H1 (cell line): Measurements from ENCODE around the gene RASA1. TPM values are rescaled to one million over a fixed set of nuclear protein-coding genes. Genes with fewer than 3 reads are reported as not detected.

Source experiments
- CTCF ChIA-PET: fragments of 300-600 bp; sonication (Branson Sonifier 250); formaldehyde crosslinking; loops from one replicate; lab custom pipeline; 2021; ENCODE audit not compliant: partially characterized antibody; lab: Charles Lee
- POLR2A ChIA-PET: fragments of 300-600 bp; sonication (Branson Sonifier 250); formaldehyde crosslinking; loops from one replicate; lab custom pipeline; 2021; ENCODE audit warnings: inconsistent platforms; ENCODE audit not compliant: partially characterized antibody; lab: Charles Lee
- DNase-seq, 2 experiments: peaks; one replicate each; pipeline versions ENCODE4 v3.0.0 to v3.0.0-alpha.2; 2010 to 2022; ENCODE audit warnings: low spot score in 2 of 2, low read depth in 1 of 2, mixed read lengths in 1 of 2
- FAIRE-seq: peaks from 2 replicates; lab custom pipeline; 2011; peaks lifted over from hg19 to GRCh38; lab: Jason Lieb, UNC
- H2AFZ ChIP-seq: 2 replicates; pipeline ENCODE4 v1.8.1; 2012; ENCODE audit warnings: low read length, inconsistent platforms
- H2AK5ac ChIP-seq: 2 replicates; pipeline ENCODE4 v1.6.1; 2013; ENCODE audit warnings: low read depth, low read length
- H2BK120ac ChIP-seq: replicated peaks from 2 replicates; pipeline ENCODE3; 2013; ENCODE audit warnings: low read depth, low read length, inconsistent platforms
- H2BK12ac ChIP-seq: 2 replicates; pipeline ENCODE4 v1.6.1; 2013; ENCODE audit warnings: low read depth, low read length
- H2BK15ac ChIP-seq: 2 replicates; pipeline ENCODE4 v1.6.1; 2013; ENCODE audit warnings: low read length
- H2BK20ac ChIP-seq: 2 replicates; pipeline ENCODE4 v1.6.1; 2013; ENCODE audit warnings: low read length
- H2BK5ac ChIP-seq: 2 replicates; pipeline ENCODE4 v1.6.1; 2013; ENCODE audit warnings: low read depth, low read length
- H3K14ac ChIP-seq: 2 replicates; pipeline ENCODE4 v1.6.1; 2013; ENCODE audit warnings: inconsistent platforms; ENCODE audit not compliant: insufficient read length
- H3K18ac ChIP-seq: 2 replicates; pipeline ENCODE4 v1.6.1; 2013; ENCODE audit warnings: low read length; ENCODE audit errors: extremely low read depth
- H3K23ac ChIP-seq: 2 replicates; pipeline ENCODE4 v1.6.1; 2013; ENCODE audit warnings: inconsistent platforms; ENCODE audit not compliant: insufficient read length
- H3K23me2 ChIP-seq: 2 replicates; pipeline ENCODE4 v1.6.1; 2013; ENCODE audit warnings: low read depth, low read length
- H3K27ac ChIP-seq: 2 replicates; pipeline ENCODE4 v1.6.1; 2011; ENCODE audit warnings: low read depth, low read length, inconsistent platforms
- H3K27me3 ChIP-seq, 4 experiments: replicated peaks in 1 of 4; 1 replicate in 1 of 4; 2 replicates in 3 of 4; pipeline versions ENCODE4 v1.6.1 to v1.8.1; 2011 to 2013; ENCODE audit warnings: low read length in 3 of 4, mild to moderate bottlenecking in 3 of 4, inconsistent platforms in 2 of 4, mixed read lengths in 2 of 4, moderate library complexity in 1 of 4; ENCODE audit not compliant: control insufficient read depth in 3 of 4, insufficient read depth in 3 of 4; ENCODE audit errors: extremely low read depth in 1 of 4
- H3K36me3 ChIP-seq, 4 experiments: 2 replicates each; pipeline versions ENCODE4 v1.6.1 to v1.8.1; 2011 to 2013; ENCODE audit warnings: mild to moderate bottlenecking in 4 of 4, low read length in 3 of 4, moderate library complexity in 2 of 4, control low read depth in 1 of 4, inconsistent platforms in 1 of 4; ENCODE audit not compliant: insufficient read depth in 4 of 4, control insufficient read depth in 2 of 4
- H3K4ac ChIP-seq: replicated peaks from 2 replicates; pipeline ENCODE3; 2013; ENCODE audit warnings: low read length, low read depth, mixed read lengths, inconsistent platforms; ENCODE audit not compliant: insufficient read length
- H3K4me1 ChIP-seq, 4 experiments: replicated peaks in 1 of 4; 1 replicate in 1 of 4; 2 replicates in 3 of 4; pipeline versions ENCODE4 v1.6.1 to v1.8.1; 2011 to 2013; ENCODE audit warnings: low read length in 3 of 4, inconsistent platforms in 2 of 4, mixed read lengths in 1 of 4; ENCODE audit not compliant: insufficient read depth in 4 of 4, control insufficient read depth in 3 of 4
- H3K4me2 ChIP-seq, 2 experiments: 2 replicates each; pipeline versions ENCODE4 v1.6.1 to v1.8.1; 2011 to 2013; ENCODE audit warnings: low read depth in 2 of 2, low read length in 2 of 2, control low read depth in 1 of 2, inconsistent platforms in 1 of 2, mild to moderate bottlenecking in 1 of 2; ENCODE audit not compliant: insufficient read depth in 1 of 2
- H3K4me3 ChIP-seq, 4 experiments: fragments of 200-600, 300-600 bp in 1 of 4; sonication (generic), shearing (Covaris generic), sonication (Bioruptor Twin) in 1 of 4; 2 replicates each; pipeline versions ENCODE4 v1.5.1 to v1.8.1; 2011 to 2016; ENCODE audit warnings: low read length in 4 of 4, low read depth in 3 of 4, control low read depth in 2 of 4, inconsistent platforms in 2 of 4, mild to moderate bottlenecking in 2 of 4, mixed read lengths in 1 of 4, moderate library complexity in 1 of 4; ENCODE audit not compliant: insufficient read depth in 2 of 4; ENCODE audit errors: extremely low read depth in 1 of 4
- H3K56ac ChIP-seq: replicated peaks from 2 replicates; pipeline ENCODE3; 2013; ENCODE audit warnings: low read depth, mild to moderate bottlenecking, mixed read lengths, low read length, inconsistent platforms; ENCODE audit not compliant: insufficient read length
- H3K79me1 ChIP-seq: 2 replicates; pipeline ENCODE4 v1.6.1; 2013; ENCODE audit warnings: low read depth, low read length, control low read depth
- H3K79me2 ChIP-seq, 2 experiments: 2 replicates each; pipeline versions ENCODE4 v1.6.1 to v1.8.1; 2012 to 2013; ENCODE audit warnings: low read length in 2 of 2, mild to moderate bottlenecking in 2 of 2, inconsistent platforms in 1 of 2; ENCODE audit not compliant: insufficient read depth in 2 of 2, control insufficient read depth in 1 of 2
- H3K9ac ChIP-seq, 4 experiments: replicated peaks in 1 of 4; 1 replicate in 1 of 4; 2 replicates in 3 of 4; pipeline versions ENCODE4 v1.6.1 to v1.8.1; 2011 to 2013; ENCODE audit warnings: low read depth in 3 of 4, low read length in 3 of 4, control low read depth in 2 of 4, mild to moderate bottlenecking in 2 of 4, moderate library complexity in 2 of 4, inconsistent platforms in 1 of 4; ENCODE audit errors: extremely low read depth in 1 of 4
- H3K9me3 ChIP-seq, 2 experiments: 2 replicates each; pipeline versions ENCODE4 v1.6.1 to v1.8.1; 2012 to 2013; ENCODE audit warnings: mild to moderate bottlenecking in 2 of 2, moderate library complexity in 2 of 2, control low read depth in 1 of 2, inconsistent platforms in 1 of 2, low read depth in 1 of 2, low read length in 1 of 2, mixed read lengths in 1 of 2; ENCODE audit not compliant: insufficient read depth in 2 of 2
- H4K20me1 ChIP-seq, 2 experiments: replicated peaks in 1 of 2; 2 replicates each; pipeline versions ENCODE3 to v1.8.1; 2011 to 2013; ENCODE audit warnings: inconsistent platforms in 2 of 2, low read length in 2 of 2, mild to moderate bottlenecking in 1 of 2; ENCODE audit not compliant: insufficient read depth in 2 of 2, control insufficient read depth in 1 of 2
- H4K5ac ChIP-seq: 2 replicates; pipeline ENCODE4 v1.6.1; 2013; ENCODE audit warnings: low read length, low read depth, mixed read lengths, inconsistent platforms; ENCODE audit not compliant: insufficient read length
- H4K8ac ChIP-seq: 2 replicates; pipeline ENCODE4 v1.8.0; 2013; ENCODE audit warnings: mild to moderate bottlenecking, moderate library complexity, low read length, inconsistent platforms; ENCODE audit not compliant: insufficient read depth; ENCODE audit errors: extremely low read depth
- H4K91ac ChIP-seq: replicated peaks from 2 replicates; pipeline ENCODE3; 2013; ENCODE audit warnings: low read length, mixed read lengths, inconsistent platforms; ENCODE audit not compliant: insufficient read length
- CREB1 ChIP-seq: IDR thresholded peaks from 2 replicates; pipeline ENCODE4 v1.6.1; 2012; ENCODE audit warnings: inconsistent platforms
- E2F6 ChIP-seq: IDR thresholded peaks from 2 replicates; pipeline ENCODE4 v1.6.1; 2012; ENCODE audit warnings: inconsistent platforms
- EP300 ChIP-seq, 2 experiments: IDR thresholded peaks; 1 replicate in 1 of 2; 2 replicates in 1 of 2; pipeline ENCODE4 v1.6.1; 2011 to 2012; ENCODE audit warnings: low read depth in 2 of 2, low read length in 2 of 2, mild to moderate bottlenecking in 2 of 2, borderline replicate concordance in 1 of 2, inconsistent platforms in 1 of 2, moderate library complexity in 1 of 2
- FOSL1 ChIP-seq: IDR thresholded peaks from 2 replicates; pipeline ENCODE4 v1.6.1; 2011; ENCODE audit warnings: mild to moderate bottlenecking, low read depth, low read length, moderate library complexity; ENCODE audit not compliant: insufficient read depth
- HDAC6 ChIP-seq: IDR thresholded peaks from one replicate; pipeline ENCODE4 v1.7.1; 2012; ENCODE audit warnings: low read depth, mild to moderate bottlenecking, inconsistent platforms, low read length, moderate library complexity
- JUND ChIP-seq: IDR thresholded peaks from 2 replicates; pipeline ENCODE4 v1.6.1; 2011; ENCODE audit warnings: mild to moderate bottlenecking, improper control_type of control experiment, low read length
- KDM1A ChIP-seq: fragments of 200-600, 300-600 bp; sonication (generic); IDR thresholded peaks from 2 replicates; pipeline ENCODE4 v1.7.1; 2016; ENCODE audit warnings: mild to moderate bottlenecking, low read length, borderline replicate concordance
- KDM4A ChIP-seq: IDR thresholded peaks from one replicate; pipeline ENCODE4 v1.7.1; 2012; ENCODE audit warnings: low read depth, mild to moderate bottlenecking, moderate library complexity, low read length, inconsistent platforms; ENCODE audit not compliant: severe bottlenecking
- POU5F1 ChIP-seq: IDR thresholded peaks from 2 replicates; pipeline ENCODE4 v1.6.1; 2011; ENCODE audit warnings: low read depth, mild to moderate bottlenecking, low read length, moderate library complexity
- RAD21 ChIP-seq, 2 experiments: IDR thresholded peaks in 1 of 2; conservative IDR thresholded peaks in 1 of 2; 2 replicates each; pipeline ENCODE4 v1.6.1; 2011; ENCODE audit warnings: low read depth in 2 of 2, low read length in 2 of 2, improper control_type of control experiment in 1 of 2, inconsistent platforms in 1 of 2, mild to moderate bottlenecking in 1 of 2, moderate library complexity in 1 of 2
- SP1 ChIP-seq: IDR thresholded peaks from 2 replicates; pipeline ENCODE4 v1.6.1; 2011; ENCODE audit warnings: low read depth, low read length
- SP4 ChIP-seq: IDR thresholded peaks from 2 replicates; pipeline ENCODE4 v1.6.1; 2012; ENCODE audit warnings: low read length, inconsistent platforms
- SRF ChIP-seq: IDR thresholded peaks from 2 replicates; pipeline ENCODE4 v1.6.1; 2011; ENCODE audit warnings: mild to moderate bottlenecking, low read depth, low read length, moderate library complexity
- SUZ12 ChIP-seq: fragments of 200-600 bp; sonication (generic); IDR thresholded peaks from 2 replicates; pipeline ENCODE4 v1.6.1; 2012; ENCODE audit warnings: mild to moderate bottlenecking, inconsistent platforms, low read length, moderate library complexity, mixed read lengths
- TAF1 ChIP-seq: IDR thresholded peaks from 2 replicates; pipeline ENCODE4 v1.6.1; 2011; ENCODE audit warnings: mild to moderate bottlenecking, low read depth, low read length
- TCF12 ChIP-seq: IDR thresholded peaks from 2 replicates; pipeline ENCODE4 v1.6.1; 2011; ENCODE audit warnings: low read depth, mild to moderate bottlenecking, low read length
- polyA plus RNA-seq, 7 experiments: library from polyadenylated mRNA; depleted of rRNA in 3 of 7; stranded (reverse) in 5 of 7; unstranded in 2 of 7; fragments of >200 nt in 5 of 7; fragments of 200-250 nt in 2 of 7; gene quantifications; 1 replicate in 5 of 7; 2 replicates in 1 of 7; 4 replicates in 1 of 7; pipeline versions ENCODE4 v1.2.1 to v1.2.3, GENCODE V29; 2011 to 2013; ENCODE audit warnings: missing spikeins in 2 of 7, mixed read lengths in 2 of 7
- total RNA-seq: library from RNA; stranded (reverse); fragmentation: NEBNext Ultra II Directional; extraction: Animal tissue kit (Norgen Biotek cat#: 25700); gene quantifications from 2 replicates; pipeline ENCODE4 v1.2.1, GENCODE V29; 2021

Gene RASA1
- total and polyA plus RNA-seq, 2 of the 8 experiments (the other 6 are each of a cell fraction or from before 2014, with no cell fraction given) = 15.9 to 33.8 TPM

GRCh38 chr5:87418506-87418905, 150.8 kb downstream of the RASA1 start:
- H3K4me2 ChIP-seq = no peak overlapping the region
- H3K18ac ChIP-seq = no peak overlapping the region
- FAIRE-seq = no peak
- H3K4me1 ChIP-seq = no peaks in the 10 kb centered on the region
- no peak overlapping the region for H2BK5ac ChIP-seq
- no peak overlapping the region for H2BK20ac ChIP-seq
- no peak overlapping the region for H4K91ac ChIP-seq
- no peak overlapping the region for H2BK120ac ChIP-seq
- H3K36me3 ChIP-seq = no peaks in the 10 kb centered on the region
- no peak overlapping the region for H2BK12ac ChIP-seq
- no peak overlapping the region for H4K8ac ChIP-seq
- H2AK5ac ChIP-seq = no peak overlapping the region
- H3K9me3 ChIP-seq = no peaks in the 10 kb centered on the region
- no peak overlapping the region for H4K5ac ChIP-seq
- no peak overlapping the region for H3K9ac ChIP-seq
- H4K20me1 ChIP-seq = no peaks in the 10 kb centered on the region
- no peak overlapping the region for H2AFZ ChIP-seq
- ChIA-PET CTCF (no interaction called here), POLR2A (no interaction called here)
- H3K79me1 ChIP-seq = no peaks in the 10 kb centered on the region
- H3K14ac ChIP-seq = no peak overlapping the region
- no peak overlapping the region for H3K23ac ChIP-seq
- H3K27ac ChIP-seq = no peak overlapping the region
- no peak for DNase-seq
- no peak overlapping the region for H3K56ac ChIP-seq
- no peaks in the 10 kb centered on the region for H3K23me2 ChIP-seq
- no peak overlapping the region for H3K4me3 ChIP-seq
- H3K27me3 ChIP-seq = peaks cover 0 to 1% (median 0%) of the 10 kb centered on the region in 4 experiments; a peak in 1 of 7 replicates
- H3K79me2 ChIP-seq = no peaks in the 10 kb centered on the region
- H2BK15ac ChIP-seq = no peak overlapping the region
- no peak overlapping the region for H3K4ac ChIP-seq
- TF ChIP-seq SP4 (no peak), JUND (no peak), SUZ12 (no peak), HDAC6 (no peak), CREB1 (no peak), KDM1A (no peak), KDM4A (no peak), E2F6 (no peak), SRF (no peak), EP300 (IDR thresholded peaks at IDR 0.05; ENCODE audit: borderline replicate concordance in 1 of 2, low read depth in 2 of 2, low read length in 2 of 2) (no peak), POU5F1 (no peak), TAF1 (no peak), SP1 (no peak), TCF12 (no peak), FOSL1 (no peak), RAD21 (IDR thresholded peaks at IDR 0.05 in 1 of 2, conservative IDR thresholded peaks at IDR 0.05 in 1 of 2; ENCODE audit: low read depth in 2 of 2, low read length in 2 of 2) (no peak)
